EL (cell line): ENCODE results near the gene MAP3K4.

ENCODE experiments used
- DNase-seq: peaks from one replicate; pipeline ENCODE4 v3.0.0-alpha.2; 2016

MAP3K4 gene

DNA sequence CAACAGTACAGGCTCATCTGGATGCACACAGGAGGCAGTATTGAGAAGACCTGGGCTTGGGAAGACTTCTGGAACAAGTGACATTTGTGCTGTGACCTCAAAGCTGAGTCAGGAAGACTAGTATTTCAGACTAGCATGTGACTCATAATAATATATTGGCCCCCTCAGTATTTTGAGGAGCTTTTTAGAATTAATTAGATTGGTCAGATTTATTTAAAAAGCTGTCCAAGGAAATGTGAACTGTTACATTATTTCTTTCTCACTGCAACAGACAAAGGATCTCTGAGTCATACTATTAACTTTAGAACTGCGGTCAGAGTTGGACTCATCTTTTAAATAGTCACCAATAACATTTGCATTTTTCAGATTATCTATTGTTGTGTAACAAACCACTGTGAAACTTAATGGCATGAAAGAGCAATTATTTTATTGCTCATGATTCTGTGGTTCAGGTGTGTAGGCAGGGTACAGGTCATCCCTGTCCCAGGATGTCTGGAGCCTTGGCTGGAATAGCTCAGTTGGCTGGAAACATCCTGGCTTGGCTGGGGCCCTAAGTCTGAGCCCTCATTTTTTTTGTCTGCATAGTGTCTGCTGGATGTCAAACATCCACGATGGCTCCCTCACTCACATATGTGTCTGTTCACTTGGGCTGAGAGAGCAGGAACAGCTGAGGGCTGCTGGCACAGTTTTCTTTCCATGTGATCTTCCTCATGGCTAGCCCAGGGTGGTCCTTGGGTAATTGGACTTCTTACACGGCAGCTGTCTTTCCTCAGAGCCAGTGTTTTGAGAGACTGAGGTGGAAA, 46.9 kb downstream of the MAP3K4 start:
- peak; percentile 93 for DNase-seq

GRCh38 chr6:161041274-161041673, 49.7 kb downstream of the MAP3K4 start:
- no peak for DNase-seq

GRCh38 chr6:161044335-161044734, 52.8 kb downstream of the MAP3K4 start:
- DNase-seq = no peak

DNA sequence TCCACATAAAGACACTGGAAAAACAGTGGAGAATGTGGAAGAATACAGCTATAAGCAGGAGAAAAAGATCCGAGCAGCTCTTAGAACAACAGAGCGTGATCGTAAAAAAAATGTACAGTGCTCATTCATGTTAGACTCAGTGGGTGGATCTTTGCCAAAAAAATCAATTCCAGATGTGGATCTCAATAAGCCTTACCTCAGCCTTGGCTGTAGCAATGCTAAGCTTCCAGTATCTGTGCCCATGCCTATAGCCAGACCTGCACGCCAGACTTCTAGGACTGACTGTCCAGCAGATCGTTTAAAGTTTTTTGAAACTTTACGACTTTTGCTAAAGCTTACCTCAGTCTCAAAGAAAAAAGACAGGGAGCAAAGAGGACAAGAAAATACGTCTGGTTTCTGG, 57.1 kb downstream of the MAP3K4 start:
- peak; percentile 20 for DNase-seq

GRCh38 chr6:161050134-161050765, 58.7 kb downstream of the MAP3K4 start:
- no peak for DNase-seq

GRCh38 chr6:161053103-161053502, 61.5 kb downstream of the MAP3K4 start:
- DNase-seq = no peak

GRCh38 chr6:161054876-161055275, 63.3 kb downstream of the MAP3K4 start:
- DNase-seq = no peak

- DNase-seq = no peak
These were observed 64.9 kb downstream of the MAP3K4 start for GRCh38 chr6:161056451-161056850.

DNA sequence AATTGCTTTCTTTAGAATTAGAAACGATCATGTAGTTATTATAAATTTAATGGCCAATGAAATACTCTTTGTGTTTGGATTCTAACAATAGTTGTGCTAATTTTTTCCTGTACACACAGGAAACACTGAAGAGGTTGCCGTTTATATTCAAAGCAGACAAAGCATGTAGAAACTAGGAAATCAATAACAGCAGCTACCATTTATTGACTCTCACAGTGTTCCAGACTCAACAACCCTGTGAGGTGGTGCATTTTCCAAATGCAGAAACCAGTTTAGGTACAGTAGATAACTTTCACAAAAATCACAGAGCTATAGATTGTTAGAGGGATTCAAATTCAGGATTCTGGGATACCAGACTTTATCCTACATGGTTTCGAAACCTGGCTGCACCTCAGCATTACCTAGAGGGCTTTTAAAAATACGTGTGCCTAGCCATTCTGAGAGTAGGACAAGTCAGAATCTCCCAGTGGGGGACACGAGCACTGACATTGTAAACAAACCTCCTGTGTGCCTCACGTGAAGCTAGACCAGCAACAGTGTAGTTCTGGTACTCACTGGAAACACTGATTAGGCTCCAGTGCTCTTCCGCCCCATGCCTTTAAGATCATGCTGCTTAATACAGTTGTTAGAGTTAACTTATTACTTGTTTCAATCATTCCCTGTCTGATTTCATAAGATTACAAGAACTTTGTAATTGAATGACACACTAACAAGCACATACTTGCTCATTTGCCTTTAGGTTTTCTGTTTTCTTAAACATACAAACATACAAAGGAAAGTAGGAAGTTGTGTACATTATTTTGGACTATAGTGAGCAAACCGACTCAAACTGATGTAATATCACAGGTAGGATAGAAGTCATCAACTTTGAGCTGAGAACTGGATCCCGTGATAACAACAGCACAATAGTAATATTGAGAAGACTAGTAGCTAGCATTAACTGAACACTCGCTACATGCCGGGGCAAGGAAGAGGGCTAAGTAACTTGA, 65.8 kb downstream of the MAP3K4 start:
- DNase-seq = no peak

DNA sequence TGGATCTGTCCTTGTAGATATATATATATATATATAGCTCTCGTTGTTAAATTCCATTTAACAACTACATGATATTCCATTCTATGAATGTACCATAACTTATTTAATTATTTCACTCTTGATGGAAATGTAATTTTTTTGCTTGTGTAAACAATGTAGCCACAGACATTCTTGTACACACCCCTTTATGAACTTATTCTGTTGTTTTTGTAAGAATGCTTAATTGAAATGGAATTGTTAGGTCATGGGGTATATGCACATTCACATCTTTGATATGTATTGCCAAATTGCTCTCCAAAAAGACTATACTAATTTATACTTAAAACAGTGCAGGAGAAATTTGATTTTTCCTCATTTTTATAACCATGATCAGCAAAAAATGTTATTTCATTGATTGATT, 67.2 kb downstream of the MAP3K4 start:
- DNase-seq = peak; percentile 16

DNA sequence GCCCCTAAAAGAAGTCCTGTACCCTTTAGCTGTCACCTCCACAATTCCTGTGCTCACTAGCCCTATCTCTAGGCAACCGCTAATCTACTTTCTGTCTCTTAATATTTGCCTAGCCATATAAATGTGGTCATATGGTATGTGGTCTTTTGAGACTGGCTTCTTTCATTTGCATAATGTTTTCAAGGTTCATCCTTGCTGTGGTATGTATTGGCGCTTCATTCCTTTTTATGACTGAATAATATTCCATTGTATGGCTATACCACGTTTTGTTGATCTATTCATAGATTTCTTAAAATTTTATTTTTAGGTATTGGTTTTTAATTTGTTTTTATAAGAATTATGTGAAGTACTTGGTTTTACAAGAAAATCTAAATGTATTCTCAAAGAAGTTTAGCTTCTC, 70.0 kb downstream of the MAP3K4 start:
- no peak for DNase-seq

DNA sequence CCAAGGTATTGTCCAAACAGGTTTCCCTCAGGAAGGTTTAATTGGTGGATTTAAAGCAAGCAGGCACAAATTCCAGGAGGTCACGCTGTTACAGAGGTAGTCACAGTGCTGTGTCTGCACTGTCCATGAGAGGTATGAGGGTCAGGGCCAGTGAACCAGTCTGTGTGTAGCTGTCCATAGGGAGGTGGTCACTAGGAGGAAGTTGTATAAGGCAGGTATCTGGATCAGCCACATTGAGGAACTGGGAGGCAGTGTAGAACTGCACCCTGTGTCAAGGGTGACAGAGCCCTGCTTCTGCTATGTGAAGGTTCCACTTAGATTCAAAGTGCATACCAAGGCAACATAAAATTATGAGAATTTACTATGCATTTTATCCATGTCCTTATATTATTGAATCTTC, 73.3 kb downstream of the MAP3K4 start:
- DNase-seq = no peak

GRCh38 chr6:161066511-161066910, 74.9 kb downstream of the MAP3K4 start:
- DNase-seq = no peak

DNA sequence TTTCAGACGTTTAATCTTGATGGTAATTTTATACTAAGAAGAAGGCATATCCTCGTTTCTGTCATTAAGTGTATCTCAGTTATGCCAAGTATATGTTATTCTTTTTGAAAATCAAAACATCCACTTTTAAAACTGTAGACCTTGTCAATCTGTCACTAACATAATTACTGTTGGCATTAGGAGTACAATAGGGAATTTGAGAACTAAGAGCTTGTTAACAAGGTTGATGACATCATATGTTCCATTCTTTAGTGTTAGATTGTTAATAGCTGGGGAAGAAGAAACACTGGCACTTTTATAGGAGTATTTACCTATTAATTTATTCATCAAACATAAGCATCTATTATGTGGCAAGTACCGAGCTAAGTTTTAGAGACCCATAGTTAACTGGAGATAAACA, 76.2 kb downstream of the MAP3K4 start:
- no peak for DNase-seq

- DNase-seq = no peak
These were observed 76.8 kb downstream of the MAP3K4 start for GRCh38 chr6:161068321-161068741.

- DNase-seq = no peak
These were observed 82.4 kb downstream of the MAP3K4 start for GRCh38 chr6:161073930-161074329.

DNA sequence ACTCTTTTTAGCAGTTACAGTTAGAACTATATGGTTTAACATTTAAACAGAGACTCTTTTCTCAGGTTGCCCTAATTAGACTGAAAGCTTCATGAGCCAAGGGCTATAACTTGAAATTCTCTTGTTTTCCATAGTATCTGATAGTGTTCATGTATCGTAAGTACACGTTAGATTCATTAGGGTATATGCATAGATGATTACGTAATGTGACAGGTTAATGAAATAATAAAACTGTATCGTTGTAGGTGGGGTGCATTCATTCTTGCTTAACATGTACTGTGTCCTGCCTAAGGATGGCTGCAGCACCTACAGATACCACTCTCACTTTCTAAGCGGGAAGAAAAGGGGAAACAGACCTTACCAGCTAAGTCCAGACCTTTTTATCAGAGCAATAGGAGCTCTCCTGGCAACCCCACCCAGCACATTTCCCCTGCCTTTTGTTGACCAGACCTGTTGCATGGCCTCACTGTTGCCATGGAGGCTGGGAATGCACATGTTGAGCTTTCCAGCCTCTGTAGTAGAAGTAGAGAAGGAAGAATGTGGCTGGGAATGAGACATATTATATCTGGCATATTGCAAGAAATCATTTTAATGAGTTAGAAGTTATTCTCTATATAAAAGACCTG, 83.0 kb downstream of the MAP3K4 start:
- DNase-seq = no peak

DNA sequence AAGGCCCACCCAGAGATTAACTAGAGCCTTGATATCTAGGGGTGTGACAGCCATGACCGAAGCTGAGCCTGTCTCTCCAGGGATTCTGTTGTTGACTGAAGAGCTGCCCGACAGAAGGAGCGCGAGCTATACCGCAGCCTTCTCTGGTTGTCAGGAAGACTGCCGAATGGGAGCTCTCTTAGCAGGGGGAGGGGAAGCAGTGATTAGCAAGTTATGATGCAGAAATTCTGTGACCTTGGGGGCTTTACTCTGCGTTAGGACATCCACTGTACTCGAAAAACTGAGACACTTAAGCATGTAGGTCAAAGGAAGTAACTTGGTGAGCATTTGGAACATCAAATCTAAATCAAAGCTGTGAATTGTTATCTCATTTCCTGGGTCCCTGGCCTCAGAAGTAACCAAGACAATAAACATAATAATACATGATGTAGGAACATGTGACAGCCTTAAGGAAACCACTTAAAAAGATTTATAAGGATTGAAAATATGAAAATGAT, 84.7 kb downstream of the MAP3K4 start:
- DNase-seq = no peak

GRCh38 chr6:161079566-161080262, 88.1 kb downstream of the MAP3K4 start:
- DNase-seq = peak; percentile 76

- DNase-seq = no peak
These were observed 88.8 kb downstream of the MAP3K4 start for GRCh38 chr6:161080263-161080970.

- DNase-seq = no peak
These were observed 90.6 kb downstream of the MAP3K4 start for GRCh38 chr6:161082215-161082614.
